ENCODE data around the gene RYR2.

- TF ChIP-seq CTCF (conservative IDR thresholded peaks at IDR 0.05; ENCODE audit: low read depth, low read length) (no peak), EZH2 (IDR thresholded peaks at IDR 0.05; ENCODE audit: borderline replicate concordance, low read depth, low read length, poor library complexity, severe bottlenecking) (no peak)
Measured at GRCh38 chr1:237590386-237590785, 548.4 kb downstream of the RYR2 start.

All from A673 (cell line).